ENCODE data around the gene ZNF383.

DNA sequence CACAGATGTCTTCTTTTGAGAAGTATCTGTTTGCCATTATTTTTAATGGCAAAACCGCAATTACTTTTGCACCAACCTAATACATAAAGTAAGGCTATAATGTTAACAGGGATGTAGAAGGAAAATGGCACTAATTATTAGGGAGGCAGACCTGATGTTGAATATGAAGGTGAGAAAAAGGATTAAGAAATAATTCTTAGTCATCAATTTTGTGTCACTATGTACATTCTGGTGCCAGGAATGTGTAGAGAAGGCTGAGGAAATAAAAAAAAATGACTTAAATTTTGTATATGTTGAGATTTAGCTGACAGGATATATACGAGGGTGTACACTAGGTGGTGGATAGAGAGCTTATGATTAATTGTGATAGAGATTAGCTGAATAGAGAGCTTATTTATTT is 20.2 kb upstream of the ZNF383 start:
- TF ChIP-seq YY1 (IDR thresholded peaks at IDR 0.05; ENCODE audit: insufficient read depth, insufficient read length): no peak
- no peak for TF ChIP-seq ZNF274 (IDR thresholded peaks at IDR 0.05; ENCODE audit: low read depth, low read length)
